GM18870 (cell line): ENCODE measurements around the gene PFN4.
"Not testable (repeated sequence)": the region's sequence is repeated elsewhere in the genome, so short reads cannot be mapped to it uniquely, and the experiment has no call there.

Experiments used
- ATAC-seq: cut with Tn5 transposase; IDR thresholded peaks from one replicate; pipeline ENCODE4 v1.9.1; 2021; ENCODE audit warnings: moderate library complexity; ENCODE audit not compliant: unreplicated experiment

PFN4 gene

GRCh38 chr2:24115057-24115456 lies 8.1 kb downstream of the PFN4 start:
- no peak for ATAC-seq

DNA sequence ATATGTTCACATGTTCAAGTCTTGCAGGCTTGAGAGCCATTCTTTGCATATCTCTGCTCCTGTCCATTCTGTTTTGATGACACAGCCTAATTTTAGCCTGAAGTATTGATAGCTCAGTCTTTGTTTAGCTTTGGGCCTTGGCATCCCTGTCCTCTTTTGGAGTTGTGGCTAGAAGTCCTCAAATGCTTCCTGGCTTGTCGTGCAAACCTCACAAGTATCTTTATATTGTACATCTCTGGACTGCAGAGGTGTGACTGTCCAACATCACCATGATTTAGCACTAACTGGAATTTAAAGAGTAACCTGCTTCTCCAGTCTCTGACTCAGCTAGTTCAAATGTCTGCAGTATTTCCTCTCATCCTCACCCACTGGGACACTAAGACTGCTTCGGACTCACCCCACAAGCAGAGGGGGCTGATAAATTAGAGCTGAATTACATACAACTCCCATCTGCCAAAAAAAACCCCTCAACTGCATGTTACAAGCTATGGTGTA lies 11.7 kb downstream of the PFN4 start:
- ATAC-seq: no peak

GRCh38 chr2:24110660-24111303 lies 12.4 kb downstream of the PFN4 start:
- ATAC-seq: no peak

DNA sequence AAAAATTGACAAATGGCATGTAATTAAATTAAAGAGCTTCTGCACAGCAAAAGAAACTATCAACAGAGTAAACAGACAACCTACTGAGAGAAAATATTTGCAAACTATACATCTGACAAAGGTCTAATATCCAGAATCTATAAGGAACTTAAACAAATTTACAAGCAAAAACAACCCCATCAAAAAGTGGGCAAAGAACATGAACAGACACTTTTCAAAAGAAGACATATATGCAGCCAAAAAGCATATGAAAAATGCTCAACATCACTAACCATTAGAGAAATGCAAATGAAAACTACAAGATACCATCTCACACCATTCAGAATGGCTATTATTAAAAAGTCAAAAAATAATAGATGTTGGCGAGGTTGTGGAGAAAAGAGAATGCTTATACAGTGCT lies 13.7 kb downstream of the PFN4 start:
- not testable (repeated sequence) for ATAC-seq

DNA sequence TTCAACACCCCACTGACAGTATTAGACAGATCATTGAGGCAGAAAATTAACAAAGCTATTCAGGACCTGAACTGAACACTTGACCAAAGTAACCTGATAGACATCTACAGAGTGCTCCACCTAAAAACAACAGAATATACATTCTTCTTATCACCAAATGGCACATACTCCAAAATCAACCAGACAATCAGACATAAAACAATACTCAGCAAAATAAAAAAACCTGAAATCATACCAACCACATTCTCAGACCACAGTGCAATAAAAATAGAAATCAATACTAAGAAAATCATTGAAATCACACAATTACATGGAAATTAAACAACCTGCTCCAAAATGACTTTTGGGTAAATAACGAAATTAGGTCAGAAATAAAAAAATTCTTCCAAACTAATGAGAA lies 15.8 kb downstream of the PFN4 start:
- ATAC-seq: no peak

DNA sequence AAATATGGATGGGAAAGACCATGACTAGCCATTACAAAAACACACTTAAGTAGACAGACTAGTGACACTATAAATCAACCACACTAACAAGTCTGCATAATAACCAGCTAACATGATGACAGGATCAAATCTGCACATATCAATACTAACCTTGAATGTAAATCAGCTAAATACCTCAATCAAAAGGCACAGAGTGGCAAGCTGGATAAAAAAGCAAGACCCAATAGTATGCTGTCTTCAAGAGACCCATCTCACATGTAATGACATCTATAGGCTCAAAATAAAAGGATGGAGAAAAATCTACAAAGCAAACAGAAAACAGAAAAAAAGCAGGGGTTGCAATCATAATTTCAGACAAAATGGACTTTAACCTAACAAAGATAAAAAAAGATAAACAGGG lies 16.3 kb downstream of the PFN4 start:
- ATAC-seq: no peak

GRCh38 chr2:24105816-24106215 lies 17.3 kb downstream of the PFN4 start:
- ATAC-seq: no peak

DNA sequence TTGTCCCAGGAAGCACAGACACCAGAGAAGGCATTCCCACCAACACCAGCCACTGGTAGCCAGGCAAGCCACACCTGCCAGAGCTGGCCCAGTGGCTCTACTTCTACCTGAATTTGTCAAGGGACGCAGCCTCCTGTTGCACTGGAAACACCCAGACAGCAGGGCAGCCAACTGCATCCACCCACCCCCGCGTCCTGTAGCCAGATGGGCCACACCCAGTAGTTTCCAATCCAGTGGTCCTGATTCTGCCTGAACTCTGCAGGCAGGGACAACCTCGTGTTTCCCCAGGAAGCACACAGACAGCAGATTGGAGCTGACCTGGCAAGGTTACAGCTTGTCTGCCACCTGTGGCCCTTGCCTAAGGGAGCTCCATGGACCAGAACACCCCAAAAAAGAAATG lies 18.2 kb downstream of the PFN4 start:
- no peak for ATAC-seq

DNA sequence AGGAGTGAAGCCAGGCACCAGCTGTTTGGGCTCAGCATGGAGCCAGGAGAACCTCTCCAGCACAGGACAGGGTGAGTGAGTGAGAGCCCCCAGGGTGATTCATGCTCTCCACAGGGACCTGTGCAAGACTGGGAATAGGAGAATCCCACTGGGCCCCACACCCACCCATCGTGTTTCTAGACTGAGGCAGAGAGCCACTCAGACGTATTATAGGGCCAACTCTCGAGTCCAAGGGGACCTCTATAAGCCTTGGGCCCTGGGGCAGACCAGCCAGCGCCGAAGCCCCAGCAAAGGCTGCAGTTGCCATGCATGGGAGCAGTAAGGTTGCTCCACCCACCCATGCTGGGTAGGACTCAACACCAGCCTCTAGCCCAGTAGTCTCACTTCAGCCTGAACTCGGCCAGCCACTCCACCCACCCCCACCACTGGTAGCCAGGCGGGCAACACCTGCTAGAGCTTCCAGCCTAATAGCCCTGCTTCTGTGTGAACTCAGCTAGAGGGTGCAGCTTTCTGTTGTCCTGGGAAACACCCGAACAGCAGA lies 19.0 kb downstream of the PFN4 start:
- ATAC-seq: no peak

DNA sequence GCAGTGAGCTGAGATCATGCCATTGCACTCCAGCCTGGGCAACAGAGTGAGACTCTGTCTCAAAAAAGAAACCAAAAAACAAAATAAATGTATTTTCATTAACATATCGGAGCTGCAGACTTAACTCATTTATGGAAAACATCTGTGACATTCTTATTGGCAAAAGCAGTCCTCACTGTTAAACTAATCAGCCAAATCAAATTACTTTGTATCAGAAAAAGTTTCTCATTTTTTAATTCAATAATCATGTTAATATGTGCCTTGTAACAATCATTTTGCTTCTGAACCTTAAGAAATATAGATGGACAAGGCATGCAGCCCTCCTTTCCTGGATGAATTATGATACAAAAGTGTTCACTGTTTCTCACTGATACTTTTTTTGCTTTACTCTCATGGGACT lies 20.5 kb downstream of the PFN4 start:
- no peak for ATAC-seq

- no peak for ATAC-seq
Measured at GRCh38 chr2:24101992-24102391, 21.1 kb downstream of the PFN4 start.

GRCh38 chr2:24100732-24101131 lies 22.4 kb downstream of the PFN4 start:
- ATAC-seq: not testable (repeated sequence)

GRCh38 chr2:24095171-24095677 lies 27.9 kb downstream of the PFN4 start:
- not testable (repeated sequence) for ATAC-seq

DNA sequence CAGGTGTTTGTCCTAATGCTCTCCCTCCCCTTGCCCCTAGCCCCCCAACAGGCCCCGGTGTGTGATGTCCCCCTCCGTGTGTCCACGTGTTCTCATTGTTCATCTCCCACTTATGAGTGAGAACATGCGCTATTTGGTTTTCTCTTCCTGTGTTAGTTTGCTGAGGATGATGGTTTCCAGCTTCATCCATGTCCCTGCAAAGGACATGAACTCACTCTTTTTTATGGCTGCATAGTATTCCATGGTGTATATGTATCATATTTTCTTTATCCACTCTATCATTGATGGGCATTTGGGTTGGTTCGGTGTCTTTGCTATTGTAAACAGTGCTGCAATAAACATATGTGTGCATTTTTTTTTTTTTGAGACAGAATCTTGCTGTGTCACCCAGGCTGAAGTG lies 29.9 kb downstream of the PFN4 start:
- not testable (repeated sequence) for ATAC-seq

DNA sequence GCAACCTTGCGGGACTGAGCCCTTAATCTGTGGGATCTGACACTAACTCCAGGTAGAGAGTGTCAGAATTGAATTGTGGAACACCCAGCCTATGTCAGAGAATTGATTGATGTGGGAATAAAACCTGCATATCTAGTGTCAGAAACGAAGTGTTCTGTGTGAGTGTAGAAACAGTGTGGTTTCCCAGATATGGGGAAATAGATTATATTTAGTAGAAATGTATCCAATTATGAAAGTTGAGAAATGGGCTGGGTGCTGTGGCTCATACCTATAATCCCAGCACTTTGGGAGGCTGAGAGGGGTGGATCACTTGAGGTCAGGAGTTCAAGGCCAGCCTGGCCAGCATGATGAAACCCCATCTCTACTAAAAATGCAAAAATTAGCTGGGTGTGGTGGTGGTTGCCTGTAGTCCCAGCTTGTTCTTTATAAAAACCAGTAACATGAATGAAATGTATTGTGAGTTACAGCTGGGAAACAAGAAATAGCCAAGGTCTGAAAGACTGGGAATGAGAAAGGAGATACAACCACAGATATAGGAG lies 34.2 kb downstream of the PFN4 start:
- ATAC-seq: no peak

DNA sequence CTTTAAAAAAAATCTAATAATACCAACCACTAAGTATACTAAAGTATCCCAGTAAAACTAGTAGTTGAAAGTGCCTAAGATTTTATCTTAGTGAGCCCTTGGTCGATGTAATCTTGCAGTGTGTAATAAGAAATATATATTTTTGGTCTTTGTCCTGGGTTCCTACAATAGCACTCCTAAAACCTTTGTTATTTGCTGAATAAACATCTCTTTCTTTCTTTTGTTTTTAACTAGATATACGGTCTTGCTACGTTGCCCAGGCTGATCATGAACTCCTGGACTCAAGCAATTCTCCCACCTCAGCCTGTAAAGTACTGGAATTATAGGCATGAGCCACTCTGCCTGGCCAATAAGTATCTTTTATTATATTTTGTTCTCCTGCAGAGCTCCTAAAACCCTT lies 36.1 kb downstream of the PFN4 start:
- ATAC-seq: no peak

GRCh38 chr2:24086241-24086640 lies 36.9 kb downstream of the PFN4 start:
- no peak for ATAC-seq

- ATAC-seq: no peak
Measured at GRCh38 chr2:24085200-24085489, 38.0 kb downstream of the PFN4 start.

DNA sequence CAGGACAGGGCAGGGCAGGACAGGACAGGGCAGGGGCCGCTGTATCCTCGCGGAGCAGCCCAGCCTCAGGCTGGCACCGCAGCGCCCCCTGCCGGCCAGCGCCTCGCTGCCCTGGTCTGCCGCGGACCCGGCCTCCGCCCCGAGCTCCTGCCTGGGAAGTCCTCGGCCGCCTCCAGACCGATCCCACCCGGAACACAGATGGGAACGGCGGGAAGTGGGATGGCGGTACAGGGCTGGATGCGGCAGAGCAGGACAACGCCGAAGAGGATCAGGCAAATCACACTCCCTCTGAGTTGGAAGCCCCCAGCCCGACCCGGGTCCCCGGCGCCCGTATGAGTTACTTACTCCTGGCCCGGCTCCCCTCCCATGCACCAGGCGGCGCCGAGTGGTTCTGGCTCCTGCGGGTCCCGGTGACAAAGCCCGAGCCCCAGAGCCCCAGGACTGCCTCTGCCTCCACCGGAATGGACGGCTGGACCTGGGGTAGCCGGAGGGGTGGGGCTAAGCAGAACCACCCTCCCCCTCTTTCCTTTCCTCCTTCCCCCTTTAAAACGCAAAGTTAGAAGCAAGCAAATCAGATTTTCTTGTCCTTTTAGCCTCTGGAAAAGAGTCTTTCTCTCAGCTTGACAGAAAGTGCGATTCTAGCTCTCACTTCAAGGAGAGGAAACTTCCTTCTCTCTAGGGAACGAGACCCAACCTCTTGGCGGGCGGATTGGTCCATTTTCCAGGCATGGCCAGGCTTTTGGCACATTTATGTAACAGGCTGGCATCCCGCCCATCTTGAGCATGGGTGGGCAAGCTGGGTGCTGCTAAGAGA lies 38.5 kb downstream of the PFN4 start, which contains the start of gene TP53I3:
TSS of gene TP53I3 (minus strand) at position 449 of the 814 bp plus-strand sequence. CDS start 508 bp downstream, outside the sequence.
- peak; percentile 47 for ATAC-seq

DNA sequence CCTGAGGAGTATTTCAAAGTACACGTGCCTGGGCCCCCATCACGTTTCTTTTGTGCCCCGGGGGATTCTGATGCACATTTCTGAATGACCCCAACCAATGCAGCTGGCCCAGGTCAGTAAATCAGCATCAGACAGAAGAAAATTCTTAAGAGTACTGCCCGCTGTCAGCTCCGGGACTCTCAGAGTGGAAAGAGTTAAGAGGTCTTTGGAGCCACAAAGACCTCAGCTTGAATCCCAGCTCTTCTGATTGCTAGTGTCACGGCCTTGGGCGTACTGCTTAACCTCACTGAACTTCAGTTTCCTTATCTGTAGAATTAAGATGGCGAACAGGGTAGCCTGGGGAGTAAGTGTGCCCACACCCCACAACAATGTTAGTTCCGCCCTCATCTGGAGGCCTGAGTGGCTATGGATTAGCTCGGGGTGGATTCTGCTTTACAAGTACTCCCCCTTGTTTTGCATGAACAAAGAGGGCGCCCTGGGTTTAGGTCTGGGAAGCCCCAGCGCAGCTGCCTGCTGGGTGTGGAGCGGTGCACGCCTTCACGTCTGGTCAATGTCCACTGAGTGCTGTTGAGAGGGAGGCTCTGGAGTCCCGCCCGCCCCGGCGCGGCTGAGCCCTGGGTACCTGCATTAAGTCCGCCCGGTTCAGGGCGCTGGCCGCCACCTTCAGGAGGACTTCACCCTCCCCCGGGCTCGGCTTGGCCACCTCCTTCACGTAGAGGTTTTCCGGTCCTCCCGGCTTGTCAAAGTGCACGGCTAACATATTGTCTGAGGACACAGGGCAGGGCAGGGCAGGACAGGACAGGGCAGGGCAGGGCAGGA lies 39.4 kb downstream of the PFN4 start:
- peak; percentile 72 for ATAC-seq
